Measurements from ENCODE around the gene ZBTB40. TPM values are rescaled to one million over a fixed set of nuclear protein-coding genes. Genes with fewer than 3 reads are reported as not detected.

The ZBTB40 gene
- total RNA-seq, 1 experiment from 2014 or later = 11.5 TPM

DNA sequence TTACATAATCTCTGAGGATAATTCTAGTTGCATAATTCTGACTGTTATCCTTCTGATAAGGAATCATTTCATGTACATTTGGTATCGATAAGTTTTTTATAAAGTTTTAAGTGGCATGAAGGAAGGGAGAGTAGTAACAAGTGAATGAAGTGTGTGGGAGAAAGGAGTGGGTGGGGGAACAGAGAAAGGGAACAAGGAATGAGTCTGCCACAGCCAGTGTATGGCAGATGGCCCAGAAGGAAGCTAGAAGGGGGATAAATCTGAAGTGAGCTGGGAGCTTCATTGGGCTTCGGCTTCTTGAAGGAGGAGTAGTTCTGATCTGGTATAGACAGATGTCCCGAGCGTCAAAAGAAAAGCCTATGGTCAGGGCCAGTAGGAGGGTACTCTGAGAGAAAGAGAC lies 18.6 kb downstream of the ZBTB40 start:
- ChIA-PET POLR2A (no interaction called here), CTCF (no interaction called here)
- no peak for DNase-seq (ENCODE audit: low spot score)
- Mint-ChIP-seq H3K4me3 (no peak overlapping the region), H3K36me3 (no peaks in the 10 kb centered on the region), H3K9me3 (no peaks in the 10 kb centered on the region), H3K27me3 (ENCODE audit: low read depth) (no peaks in the 10 kb centered on the region), H3K4me1 (peaks cover 3% of the 10 kb centered on the region; the same call in 1 of the 2 replicates), H3K27ac (no peak overlapping the region)
- TF ChIP-seq, protein P1, sequence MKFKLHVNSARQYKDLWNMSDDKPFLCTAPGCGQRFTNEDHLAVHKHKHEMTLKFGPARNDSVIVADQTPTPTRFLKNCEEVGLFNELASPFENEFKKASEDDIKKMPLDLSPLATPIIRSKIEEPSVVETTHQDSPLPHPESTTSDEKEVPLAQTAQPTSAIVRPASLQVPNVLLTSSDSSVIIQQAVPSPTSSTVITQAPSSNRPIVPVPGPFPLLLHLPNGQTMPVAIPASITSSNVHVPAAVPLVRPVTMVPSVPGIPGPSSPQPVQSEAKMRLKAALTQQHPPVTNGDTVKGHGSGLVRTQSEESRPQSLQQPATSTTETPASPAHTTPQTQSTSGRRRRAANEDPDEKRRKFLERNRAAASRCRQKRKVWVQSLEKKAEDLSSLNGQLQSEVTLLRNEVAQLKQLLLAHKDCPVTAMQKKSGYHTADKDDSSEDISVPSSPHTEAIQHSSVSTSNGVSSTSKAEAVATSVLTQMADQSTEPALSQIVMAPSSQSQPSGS (CRISPR knock-in tag; IDR thresholded peaks at IDR 0.05; ENCODE audit: borderline replicate concordance, low read depth) = no peak
- ATAC-seq = no peak

DNA sequence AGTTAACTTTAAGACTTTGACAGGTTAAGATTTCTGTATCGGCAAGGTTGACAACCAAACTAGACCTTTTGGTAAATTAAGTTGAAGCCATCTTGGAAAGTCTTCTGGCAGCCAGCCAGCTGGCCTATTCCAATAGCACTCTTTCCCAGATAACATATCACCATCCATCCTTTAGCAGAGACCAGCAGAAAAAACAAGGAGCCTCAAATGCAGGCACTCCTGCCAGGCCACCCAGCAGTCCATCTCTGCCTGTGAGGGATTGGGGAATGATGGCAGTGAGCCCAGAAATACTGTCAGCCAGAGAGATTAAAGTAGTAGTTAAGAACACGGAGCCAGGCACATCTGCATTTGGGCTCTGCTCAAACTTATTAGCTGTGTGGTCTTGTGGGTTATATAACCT lies 19.4 kb downstream of the ZBTB40 start:
- H3K27ac Mint-ChIP-seq = no peak overlapping the region
- H3K9me3 Mint-ChIP-seq = no peaks in the 10 kb centered on the region
- POLR2A ChIA-PET = no interaction called here
- ATAC-seq (no peak), DNase-seq (ENCODE audit: low spot score) (no peak)
- no peak overlapping the region for H3K4me3 Mint-ChIP-seq
- CTCF ChIA-PET = no interaction called here
- TF ChIP-seq ETV6 (CRISPR knock-in tag; IDR thresholded peaks at IDR 0.05) = no peak
- TF ChIP-seq RELA (CRISPR knock-in tag; IDR thresholded peaks at IDR 0.05; ENCODE audit: borderline replicate concordance) = no peak
- TF ChIP-seq RORB (CRISPR knock-in tag; IDR thresholded peaks at IDR 0.05) = no peak
- TF ChIP-seq ZBTB21 (CRISPR knock-in tag; IDR thresholded peaks at IDR 0.05; ENCODE audit: borderline replicate concordance) = no peak
- TF ChIP-seq, protein P2, sequence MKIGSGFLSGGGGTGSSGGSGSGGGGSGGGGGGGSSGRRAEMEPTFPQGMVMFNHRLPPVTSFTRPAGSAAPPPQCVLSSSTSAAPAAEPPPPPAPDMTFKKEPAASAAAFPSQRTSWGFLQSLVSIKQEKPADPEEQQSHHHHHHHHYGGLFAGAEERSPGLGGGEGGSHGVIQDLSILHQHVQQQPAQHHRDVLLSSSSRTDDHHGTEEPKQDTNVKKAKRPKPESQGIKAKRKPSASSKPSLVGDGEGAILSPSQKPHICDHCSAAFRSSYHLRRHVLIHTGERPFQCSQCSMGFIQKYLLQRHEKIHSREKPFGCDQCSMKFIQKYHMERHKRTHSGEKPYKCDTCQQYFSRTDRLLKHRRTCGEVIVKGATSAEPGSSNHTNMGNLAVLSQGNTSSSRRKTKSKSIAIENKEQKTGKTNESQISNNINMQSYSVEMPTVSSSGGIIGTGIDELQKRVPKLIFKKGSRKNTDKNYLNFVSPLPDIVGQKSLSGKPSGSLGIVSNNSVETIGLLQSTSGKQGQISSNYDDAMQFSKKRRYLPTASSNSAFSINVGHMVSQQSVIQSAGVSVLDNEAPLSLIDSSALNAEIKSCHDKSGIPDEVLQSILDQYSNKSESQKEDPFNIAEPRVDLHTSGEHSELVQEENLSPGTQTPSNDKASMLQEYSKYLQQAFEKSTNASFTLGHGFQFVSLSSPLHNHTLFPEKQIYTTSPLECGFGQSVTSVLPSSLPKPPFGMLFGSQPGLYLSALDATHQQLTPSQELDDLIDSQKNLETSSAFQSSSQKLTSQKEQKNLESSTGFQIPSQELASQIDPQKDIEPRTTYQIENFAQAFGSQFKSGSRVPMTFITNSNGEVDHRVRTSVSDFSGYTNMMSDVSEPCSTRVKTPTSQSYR (CRISPR knock-in tag; IDR thresholded peaks at IDR 0.05) = no peak
- TF ChIP-seq ELF4 (CRISPR knock-in tag; IDR thresholded peaks at IDR 0.05; ENCODE audit: low read depth) = no peak
- no peaks in the 10 kb centered on the region for H3K27me3 Mint-ChIP-seq (ENCODE audit: low read depth)
- H3K36me3 Mint-ChIP-seq = no peaks in the 10 kb centered on the region
- peaks cover 6% of the 10 kb centered on the region; the same call in 1 of the 2 replicates for H3K4me1 Mint-ChIP-seq

DNA sequence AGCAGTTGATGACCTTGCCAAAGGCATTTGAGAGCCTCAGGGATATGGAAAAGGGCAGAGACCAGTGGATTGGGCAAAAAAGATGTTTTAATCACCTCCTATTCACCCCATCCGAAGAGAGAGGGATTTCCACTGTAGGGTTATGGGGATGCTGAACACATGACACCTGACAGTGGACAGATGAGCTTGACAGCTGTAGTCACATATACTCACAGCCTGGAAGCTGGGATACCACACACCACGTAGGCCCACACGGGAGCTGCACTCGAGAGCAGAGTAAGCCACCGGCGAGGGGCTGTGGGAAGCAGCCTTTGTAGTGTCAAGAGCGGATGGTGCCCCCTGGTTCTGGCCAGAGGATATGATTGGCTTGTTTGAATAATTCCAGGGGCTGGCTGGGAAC lies 20.0 kb downstream of the ZBTB40 start:
- Mint-ChIP-seq H3K9me3 (no peaks in the 10 kb centered on the region), H3K4me1 (peaks cover 6% of the 10 kb centered on the region; the same call in 1 of the 2 replicates), H3K27ac (no peak overlapping the region), H3K4me3 (no peak overlapping the region), H3K27me3 (ENCODE audit: low read depth) (no peaks in the 10 kb centered on the region), H3K36me3 (no peaks in the 10 kb centered on the region)
- DNase-seq (ENCODE audit: low spot score) (no peak), ATAC-seq (no peak)
- ChIA-PET CTCF (no interaction called here), POLR2A (no interaction called here)
- TF ChIP-seq, protein P3, sequence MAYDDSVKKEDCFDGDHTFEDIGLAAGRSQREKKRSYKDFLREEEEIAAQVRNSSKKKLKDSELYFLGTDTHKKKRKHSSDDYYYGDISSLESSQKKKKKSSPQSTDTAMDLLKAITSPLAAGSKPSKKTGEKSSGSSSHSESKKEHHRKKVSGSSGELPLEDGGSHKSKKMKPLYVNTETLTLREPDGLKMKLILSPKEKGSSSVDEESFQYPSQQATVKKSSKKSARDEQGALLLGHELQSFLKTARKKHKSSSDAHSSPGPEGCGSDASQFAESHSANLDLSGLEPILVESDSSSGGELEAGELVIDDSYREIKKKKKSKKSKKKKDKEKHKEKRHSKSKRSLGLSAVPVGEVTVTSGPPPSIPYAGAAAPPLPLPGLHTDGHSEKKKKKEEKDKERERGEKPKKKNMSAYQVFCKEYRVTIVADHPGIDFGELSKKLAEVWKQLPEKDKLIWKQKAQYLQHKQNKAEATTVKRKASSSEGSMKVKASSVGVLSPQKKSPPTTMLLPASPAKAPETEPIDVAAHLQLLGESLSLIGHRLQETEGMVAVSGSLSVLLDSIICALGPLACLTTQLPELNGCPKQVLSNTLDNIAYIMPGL (CRISPR knock-in tag; IDR thresholded peaks at IDR 0.05) = no peak
- no peak for TF ChIP-seq NFE2L1 (CRISPR knock-in tag; IDR thresholded peaks at IDR 0.05)
- TF ChIP-seq, protein P4, sequence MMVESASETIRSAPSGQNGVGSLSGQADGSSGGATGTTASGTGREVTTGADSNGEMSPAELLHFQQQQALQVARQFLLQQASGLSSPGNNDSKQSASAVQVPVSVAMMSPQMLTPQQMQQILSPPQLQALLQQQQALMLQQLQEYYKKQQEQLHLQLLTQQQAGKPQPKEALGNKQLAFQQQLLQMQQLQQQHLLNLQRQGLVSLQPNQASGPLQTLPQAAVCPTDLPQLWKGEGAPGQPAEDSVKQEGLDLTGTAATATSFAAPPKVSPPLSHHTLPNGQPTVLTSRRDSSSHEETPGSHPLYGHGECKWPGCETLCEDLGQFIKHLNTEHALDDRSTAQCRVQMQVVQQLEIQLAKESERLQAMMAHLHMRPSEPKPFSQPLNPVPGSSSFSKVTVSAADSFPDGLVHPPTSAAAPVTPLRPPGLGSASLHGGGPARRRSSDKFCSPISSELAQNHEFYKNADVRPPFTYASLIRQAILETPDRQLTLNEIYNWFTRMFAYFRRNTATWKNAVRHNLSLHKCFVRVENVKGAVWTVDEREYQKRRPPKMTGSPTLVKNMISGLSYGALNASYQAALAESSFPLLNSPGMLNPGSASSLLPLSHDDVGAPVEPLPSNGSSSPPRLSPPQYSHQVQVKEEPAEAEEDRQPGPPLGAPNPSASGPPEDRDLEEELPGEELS (CRISPR knock-in tag; IDR thresholded peaks at IDR 0.05) = no peak
- no peak for TF ChIP-seq NFYB (CRISPR knock-in tag; conservative IDR thresholded peaks at IDR 0.05; ENCODE audit: low read depth)
- TF ChIP-seq, protein P5, sequence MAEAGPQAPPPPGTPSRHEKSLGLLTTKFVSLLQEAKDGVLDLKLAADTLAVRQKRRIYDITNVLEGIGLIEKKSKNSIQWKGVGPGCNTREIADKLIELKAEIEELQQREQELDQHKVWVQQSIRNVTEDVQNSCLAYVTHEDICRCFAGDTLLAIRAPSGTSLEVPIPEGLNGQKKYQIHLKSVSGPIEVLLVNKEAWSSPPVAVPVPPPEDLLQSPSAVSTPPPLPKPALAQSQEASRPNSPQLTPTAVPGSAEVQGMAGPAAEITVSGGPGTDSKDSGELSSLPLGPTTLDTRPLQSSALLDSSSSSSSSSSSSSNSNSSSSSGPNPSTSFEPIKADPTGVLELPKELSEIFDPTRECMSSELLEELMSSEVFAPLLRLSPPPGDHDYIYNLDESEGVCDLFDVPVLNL (CRISPR knock-in tag; IDR thresholded peaks at IDR 0.05; ENCODE audit: borderline replicate concordance, low read depth) = no peak
- TF ChIP-seq JAZF1 (CRISPR knock-in tag; IDR thresholded peaks at IDR 0.05) = no peak
- TF ChIP-seq ZNF396 (CRISPR knock-in tag; IDR thresholded peaks at IDR 0.05; ENCODE audit: borderline replicate concordance) = no peak
- TF ChIP-seq, protein P6, sequence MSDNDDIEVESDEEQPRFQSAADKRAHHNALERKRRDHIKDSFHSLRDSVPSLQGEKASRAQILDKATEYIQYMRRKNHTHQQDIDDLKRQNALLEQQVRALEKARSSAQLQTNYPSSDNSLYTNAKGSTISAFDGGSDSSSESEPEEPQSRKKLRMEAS (CRISPR knock-in tag; IDR thresholded peaks at IDR 0.05) = no peak
- TF ChIP-seq EMX1 (CRISPR knock-in tag; IDR thresholded peaks at IDR 0.05) = no peak
- TF ChIP-seq, protein P7, sequence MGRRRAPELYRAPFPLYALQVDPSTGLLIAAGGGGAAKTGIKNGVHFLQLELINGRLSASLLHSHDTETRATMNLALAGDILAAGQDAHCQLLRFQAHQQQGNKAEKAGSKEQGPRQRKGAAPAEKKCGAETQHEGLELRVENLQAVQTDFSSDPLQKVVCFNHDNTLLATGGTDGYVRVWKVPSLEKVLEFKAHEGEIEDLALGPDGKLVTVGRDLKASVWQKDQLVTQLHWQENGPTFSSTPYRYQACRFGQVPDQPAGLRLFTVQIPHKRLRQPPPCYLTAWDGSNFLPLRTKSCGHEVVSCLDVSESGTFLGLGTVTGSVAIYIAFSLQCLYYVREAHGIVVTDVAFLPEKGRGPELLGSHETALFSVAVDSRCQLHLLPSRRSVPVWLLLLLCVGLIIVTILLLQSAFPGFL (CRISPR knock-in tag; IDR thresholded peaks at IDR 0.05; ENCODE audit: borderline replicate concordance) = no peak
- TF ChIP-seq, protein P8, sequence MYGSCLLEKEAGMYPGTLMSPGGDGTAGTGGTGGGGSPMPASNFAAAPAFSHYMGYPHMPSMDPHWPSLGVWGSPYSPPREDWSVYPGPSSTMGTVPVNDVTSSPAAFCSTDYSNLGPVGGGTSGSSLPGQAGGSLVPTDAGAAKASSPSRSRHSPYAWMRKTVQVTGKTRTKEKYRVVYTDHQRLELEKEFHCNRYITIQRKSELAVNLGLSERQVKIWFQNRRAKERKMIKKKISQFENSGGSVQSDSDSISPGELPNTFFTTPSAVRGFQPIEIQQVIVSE (CRISPR knock-in tag; IDR thresholded peaks at IDR 0.05; ENCODE audit: borderline replicate concordance) = no peak
- TF ChIP-seq, protein P9, sequence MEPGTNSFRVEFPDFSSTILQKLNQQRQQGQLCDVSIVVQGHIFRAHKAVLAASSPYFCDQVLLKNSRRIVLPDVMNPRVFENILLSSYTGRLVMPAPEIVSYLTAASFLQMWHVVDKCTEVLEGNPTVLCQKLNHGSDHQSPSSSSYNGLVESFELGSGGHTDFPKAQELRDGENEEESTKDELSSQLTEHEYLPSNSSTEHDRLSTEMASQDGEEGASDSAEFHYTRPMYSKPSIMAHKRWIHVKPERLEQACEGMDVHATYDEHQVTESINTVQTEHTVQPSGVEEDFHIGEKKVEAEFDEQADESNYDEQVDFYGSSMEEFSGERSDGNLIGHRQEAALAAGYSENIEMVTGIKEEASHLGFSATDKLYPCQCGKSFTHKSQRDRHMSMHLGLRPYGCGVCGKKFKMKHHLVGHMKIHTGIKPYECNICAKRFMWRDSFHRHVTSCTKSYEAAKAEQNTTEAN (CRISPR knock-in tag; IDR thresholded peaks at IDR 0.05) = no peak
